H1 (cell line): Measurements from ENCODE around the gene ATP5MC2.

Experiments
- BRCA1 ChIP-seq: IDR thresholded peaks from 2 replicates; pipeline ENCODE4 v1.6.1; 2012; ENCODE audit warnings: low read depth, low read length, improper control_type of control experiment
- CEBPB ChIP-seq: IDR thresholded peaks from 2 replicates; pipeline ENCODE4 v1.6.1; 2012; ENCODE audit warnings: low read depth, low read length
- RFX5 ChIP-seq: IDR thresholded peaks from 2 replicates; pipeline ENCODE4 v1.6.1; 2011; ENCODE audit warnings: low read depth, low read length, improper control_type of control experiment, borderline replicate concordance
- RXRA ChIP-seq: IDR thresholded peaks from 2 replicates; pipeline ENCODE4 v1.6.1; 2011; ENCODE audit warnings: low read depth, mild to moderate bottlenecking, low read length, moderate library complexity; ENCODE audit not compliant: insufficient read depth
- TF ChIP-seq, protein P1 (sequence below), 3 experiments: IDR thresholded peaks; 1 replicate in 2 of 3; 2 replicates in 1 of 3; pipeline versions ENCODE4 v1.5.1 to v1.6.1; 2011; ENCODE audit warnings: low read length in 3 of 3, mild to moderate bottlenecking in 3 of 3, inconsistent platforms in 2 of 3, low read depth in 1 of 3, moderate library complexity in 1 of 3; ENCODE audit not compliant: insufficient read depth in 1 of 3; ENCODE audit errors: control extremely low read depth in 1 of 3
- TF ChIP-seq, protein P2 (sequence below): IDR thresholded peaks from 2 replicates; pipeline ENCODE4 v1.6.1; 2012; ENCODE audit warnings: inconsistent platforms

DNA sequence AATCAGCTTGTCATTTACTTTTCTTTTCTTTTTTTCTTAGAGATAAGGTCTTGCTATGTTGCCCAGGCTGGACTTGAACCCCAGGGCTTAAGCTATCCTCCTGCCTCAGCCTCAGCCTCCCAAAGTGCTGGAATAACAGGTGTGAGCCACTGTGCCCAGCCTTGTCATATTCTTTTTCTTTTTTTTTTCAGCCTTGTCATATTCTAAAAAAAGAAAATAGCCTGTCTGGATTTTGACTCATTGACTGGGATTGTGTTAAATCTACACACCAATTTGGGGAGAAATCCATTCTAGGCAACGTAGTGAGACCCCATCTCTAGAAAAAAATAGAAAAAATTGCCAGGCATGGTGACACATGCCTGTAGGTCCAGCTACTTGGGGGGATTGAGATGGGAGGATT lies 24.1 kb downstream of the ATP5MC2 start:
- TF ChIP-seq, protein P1, sequence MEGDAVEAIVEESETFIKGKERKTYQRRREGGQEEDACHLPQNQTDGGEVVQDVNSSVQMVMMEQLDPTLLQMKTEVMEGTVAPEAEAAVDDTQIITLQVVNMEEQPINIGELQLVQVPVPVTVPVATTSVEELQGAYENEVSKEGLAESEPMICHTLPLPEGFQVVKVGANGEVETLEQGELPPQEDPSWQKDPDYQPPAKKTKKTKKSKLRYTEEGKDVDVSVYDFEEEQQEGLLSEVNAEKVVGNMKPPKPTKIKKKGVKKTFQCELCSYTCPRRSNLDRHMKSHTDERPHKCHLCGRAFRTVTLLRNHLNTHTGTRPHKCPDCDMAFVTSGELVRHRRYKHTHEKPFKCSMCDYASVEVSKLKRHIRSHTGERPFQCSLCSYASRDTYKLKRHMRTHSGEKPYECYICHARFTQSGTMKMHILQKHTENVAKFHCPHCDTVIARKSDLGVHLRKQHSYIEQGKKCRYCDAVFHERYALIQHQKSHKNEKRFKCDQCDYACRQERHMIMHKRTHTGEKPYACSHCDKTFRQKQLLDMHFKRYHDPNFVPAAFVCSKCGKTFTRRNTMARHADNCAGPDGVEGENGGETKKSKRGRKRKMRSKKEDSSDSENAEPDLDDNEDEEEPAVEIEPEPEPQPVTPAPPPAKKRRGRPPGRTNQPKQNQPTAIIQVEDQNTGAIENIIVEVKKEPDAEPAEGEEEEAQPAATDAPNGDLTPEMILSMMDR (IDR thresholded peaks at IDR 0.05; ENCODE audit: control extremely low read depth in 1 of 3, insufficient read depth in 1 of 3, low read depth in 1 of 3, low read length in 3 of 3) = no peak
- TF ChIP-seq, protein P2, sequence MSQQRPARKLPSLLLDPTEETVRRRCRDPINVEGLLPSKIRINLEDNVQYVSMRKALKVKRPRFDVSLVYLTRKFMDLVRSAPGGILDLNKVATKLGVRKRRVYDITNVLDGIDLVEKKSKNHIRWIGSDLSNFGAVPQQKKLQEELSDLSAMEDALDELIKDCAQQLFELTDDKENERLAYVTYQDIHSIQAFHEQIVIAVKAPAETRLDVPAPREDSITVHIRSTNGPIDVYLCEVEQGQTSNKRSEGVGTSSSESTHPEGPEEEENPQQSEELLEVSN = no peak
- no peak for TF ChIP-seq RXRA
- TF ChIP-seq BRCA1 = no peak
- TF ChIP-seq CEBPB = no peak
- TF ChIP-seq RFX5 = no peak
